Breast epithelium (tissue), 4 donors: Measurements from ENCODE around the gene RUSC2. TPM values are rescaled to one million over a fixed set of nuclear protein-coding genes. Genes with fewer than 3 reads are reported as not detected.
A peak's percentile ranks its signal among the peaks of the same experiment; 100 is the strongest.
"Not testable (repeated sequence)": the region's sequence is repeated elsewhere in the genome, so short reads cannot be mapped to it uniquely, and the experiment has no call there.

Experiments
- DNase-seq, 2 donors: peaks; one replicate each; pipeline ENCODE4 v3.0.0-alpha.2; 2019; ENCODE audit warnings: low spot score in 2 of 2
- H3K27ac ChIP-seq, 2 donors: fragments of 200-600 bp; sonication (generic) in 1 of 2; one replicate each; pipeline ENCODE4 v1.5.1; 2016 to 2019; ENCODE audit warnings: mild to moderate bottlenecking in 1 of 2
- H3K27me3 ChIP-seq, 2 donors: fragments of 200-600 bp; sonication (generic) in 1 of 2; one replicate each; pipeline versions ENCODE4 v1.5.1 to v1.6.0; 2017 to 2019; ENCODE audit warnings: control low read depth in 1 of 2, mild to moderate bottlenecking in 1 of 2
- H3K36me3 ChIP-seq: fragments of 200-600 bp; one replicate; pipeline ENCODE4 v1.5.1; 2019
- H3K4me1 ChIP-seq, 2 donors: fragments of 200-600 bp; sonication (generic); one replicate each; pipeline ENCODE4 v1.5.1; 2016 to 2019; ENCODE audit warnings: control low read depth in 1 of 2
- H3K4me3 ChIP-seq, 3 donors: fragments of 200-600 bp; sonication (generic); 1 replicate in 2 of 3; 2 replicates in 1 of 3; pipeline ENCODE4 v1.5.1; 2016 to 2019; ENCODE audit warnings: mild to moderate bottlenecking in 3 of 3, moderate library complexity in 2 of 3
- H3K9me3 ChIP-seq, 2 donors: fragments of 200-600 bp; sonication (generic) in 1 of 2; one replicate each; pipeline ENCODE4 v1.5.1; 2016 to 2019; ENCODE audit warnings: control low read depth in 1 of 2
- POLR2A ChIP-seq: fragments of 450-650 bp; IDR thresholded peaks from one replicate; pipeline ENCODE4 v1.6.1; 2016; ENCODE audit warnings: antibody characterized with exemption, mild to moderate bottlenecking, moderate library complexity
- POLR2AphosphoS5 ChIP-seq, 3 donors: sonication (generic); formaldehyde crosslinking; IDR thresholded peaks; one replicate each; pipeline ENCODE4 v1.6.1; 2017; ENCODE audit warnings: antibody characterized with exemption in 3 of 3
- intact Hi-C: fragments of 100-400 bp; cut with DNase I; formaldehyde crosslinking; loops from one replicate; pipeline ENCODE4 v1.15.1; 2023; ENCODE audit warnings: low total_unique reads
- total RNA-seq, 3 donors: library from RNA; depleted of rRNA; stranded (reverse); fragments of >200 nt; gene quantifications; one replicate each; pipeline ENCODE4 v1.1.0, GENCODE V29; 2016
- TF ChIP-seq, protein P1 (sequence below), 3 donors: fragments of 450-650 bp; IDR thresholded peaks; one replicate each; pipeline ENCODE4 v1.5.1; 2016 to 2017; ENCODE audit warnings: antibody characterized with exemption in 3 of 3, mild to moderate bottlenecking in 3 of 3, moderate library complexity in 3 of 3

RUSC2 gene
- total RNA-seq, 3 donors from 2014 or later: 17.0 to 17.1 (median 17.1) TPM

- no peaks in the 10 kb centered on the region for H3K36me3 ChIP-seq
- no peaks in the 10 kb centered on the region for H3K9me3 ChIP-seq
- H3K4me3 ChIP-seq: no peak overlapping the region
- H3K27me3 ChIP-seq: no peaks in the 10 kb centered on the region
- peaks cover 0 to 4% of the 10 kb centered on the region in 2 donors for H3K4me1 ChIP-seq
- TF ChIP-seq POLR2A (no peak), POLR2AphosphoS5 (IDR thresholded peaks at IDR 0.05) (no peak)
- TF ChIP-seq, protein P1, sequence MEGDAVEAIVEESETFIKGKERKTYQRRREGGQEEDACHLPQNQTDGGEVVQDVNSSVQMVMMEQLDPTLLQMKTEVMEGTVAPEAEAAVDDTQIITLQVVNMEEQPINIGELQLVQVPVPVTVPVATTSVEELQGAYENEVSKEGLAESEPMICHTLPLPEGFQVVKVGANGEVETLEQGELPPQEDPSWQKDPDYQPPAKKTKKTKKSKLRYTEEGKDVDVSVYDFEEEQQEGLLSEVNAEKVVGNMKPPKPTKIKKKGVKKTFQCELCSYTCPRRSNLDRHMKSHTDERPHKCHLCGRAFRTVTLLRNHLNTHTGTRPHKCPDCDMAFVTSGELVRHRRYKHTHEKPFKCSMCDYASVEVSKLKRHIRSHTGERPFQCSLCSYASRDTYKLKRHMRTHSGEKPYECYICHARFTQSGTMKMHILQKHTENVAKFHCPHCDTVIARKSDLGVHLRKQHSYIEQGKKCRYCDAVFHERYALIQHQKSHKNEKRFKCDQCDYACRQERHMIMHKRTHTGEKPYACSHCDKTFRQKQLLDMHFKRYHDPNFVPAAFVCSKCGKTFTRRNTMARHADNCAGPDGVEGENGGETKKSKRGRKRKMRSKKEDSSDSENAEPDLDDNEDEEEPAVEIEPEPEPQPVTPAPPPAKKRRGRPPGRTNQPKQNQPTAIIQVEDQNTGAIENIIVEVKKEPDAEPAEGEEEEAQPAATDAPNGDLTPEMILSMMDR (IDR thresholded peaks at IDR 0.05): no peak
- intact Hi-C loops: no loop called here
- no peak overlapping the region for H3K27ac ChIP-seq
- DNase-seq: no peak
Measured at GRCh38 chr9:35495984-35496383, 6.1 kb downstream of the RUSC2 start.

GRCh38 chr9:35498245-35498644, 8.3 kb downstream of the RUSC2 start:
- DNase-seq, H3K4me1 ChIP-seq, H3K27ac ChIP-seq, H3K4me3 ChIP-seq, H3K36me3 ChIP-seq, intact Hi-C loops, H3K9me3 ChIP-seq, H3K27me3 ChIP-seq: not testable (repeated sequence)

- DNase-seq: no peak
- no peaks in the 10 kb centered on the region for H3K27me3 ChIP-seq
- H3K4me3 ChIP-seq: no peak overlapping the region
- intact Hi-C loops: no loop called here
- H3K4me1 ChIP-seq: no peaks in the 10 kb centered on the region
- no peaks in the 10 kb centered on the region for H3K9me3 ChIP-seq
- peak overlapping the region in 1 of 2 donors; percentile 45 for H3K27ac ChIP-seq
- TF ChIP-seq, protein P1 (IDR thresholded peaks at IDR 0.05): no peak
- TF ChIP-seq POLR2A: no peak
- TF ChIP-seq POLR2AphosphoS5 (IDR thresholded peaks at IDR 0.05): no peak
- no peaks in the 10 kb centered on the region for H3K36me3 ChIP-seq
Measured at GRCh38 chr9:35499029-35499700, 9.3 kb downstream of the RUSC2 start.

DNA sequence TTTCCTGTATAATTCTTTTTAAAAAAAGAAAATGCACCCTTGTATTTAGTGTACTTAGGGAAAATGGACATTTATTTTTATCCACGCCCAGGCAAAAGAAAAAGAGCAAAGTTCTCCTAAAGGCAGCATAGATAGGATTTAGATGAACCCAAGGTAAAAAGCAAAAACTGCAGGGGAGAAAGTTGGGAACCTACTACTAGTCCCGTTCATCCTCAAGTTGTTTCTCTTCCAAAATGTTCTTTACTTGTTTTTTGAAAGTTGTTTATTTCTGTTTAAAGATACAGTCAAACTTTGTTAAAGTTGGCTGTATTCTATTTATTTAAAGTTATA, 9.8 kb downstream of the RUSC2 start:
- Histone ChIP-seq H3K4me3 (no peak overlapping the region), H3K4me1 (no peaks in the 10 kb centered on the region), H3K27me3 (no peaks in the 10 kb centered on the region), H3K9me3 (no peaks in the 10 kb centered on the region), H3K27ac (no peak overlapping the region), H3K36me3 (no peaks in the 10 kb centered on the region)
- TF ChIP-seq POLR2A (no peak), POLR2AphosphoS5 (IDR thresholded peaks at IDR 0.05) (no peak)
- TF ChIP-seq, protein P1 (IDR thresholded peaks at IDR 0.05): no peak
- DNase-seq: no peak
- intact Hi-C loops: no loop called here

- Histone ChIP-seq H3K9me3 (no peaks in the 10 kb centered on the region), H3K4me3 (no peak overlapping the region), H3K36me3 (no peaks in the 10 kb centered on the region), H3K27ac (no peak overlapping the region), H3K27me3 (no peaks in the 10 kb centered on the region), H3K4me1 (no peaks in the 10 kb centered on the region)
- DNase-seq: no peak
- TF ChIP-seq POLR2A (no peak), POLR2AphosphoS5 (IDR thresholded peaks at IDR 0.05) (no peak)
- TF ChIP-seq, protein P1 (IDR thresholded peaks at IDR 0.05): no peak
- intact Hi-C loops: no loop called here
Measured at GRCh38 chr9:35500130-35500748, 10.3 kb downstream of the RUSC2 start.
